ENCODE results near the gene HIBADH.

The HIBADH gene

DNA sequence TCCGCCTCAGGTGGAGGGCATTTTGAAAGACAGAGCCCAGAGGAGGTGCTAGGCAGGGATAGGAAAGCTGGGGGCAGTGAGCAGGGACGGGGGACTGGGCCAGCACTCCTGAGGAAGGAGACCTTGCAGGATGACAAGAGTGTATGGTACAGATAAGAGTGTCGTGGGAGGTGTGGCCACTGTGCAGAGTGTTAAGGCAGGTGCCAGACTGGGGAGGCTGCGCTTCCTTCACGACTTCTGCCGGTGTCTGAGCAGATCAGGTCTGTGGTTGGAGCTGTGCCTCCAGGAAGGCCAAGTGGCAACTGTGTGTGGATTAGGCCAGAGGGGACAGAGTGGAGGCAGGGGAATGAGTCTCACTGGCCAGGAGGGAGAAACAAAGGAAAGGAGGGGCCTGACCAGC, 161.7 kb downstream of the HIBADH start:
- DNase-seq (ENCODE audit: low read depth, low spot score), result peak; percentile 23

DNA sequence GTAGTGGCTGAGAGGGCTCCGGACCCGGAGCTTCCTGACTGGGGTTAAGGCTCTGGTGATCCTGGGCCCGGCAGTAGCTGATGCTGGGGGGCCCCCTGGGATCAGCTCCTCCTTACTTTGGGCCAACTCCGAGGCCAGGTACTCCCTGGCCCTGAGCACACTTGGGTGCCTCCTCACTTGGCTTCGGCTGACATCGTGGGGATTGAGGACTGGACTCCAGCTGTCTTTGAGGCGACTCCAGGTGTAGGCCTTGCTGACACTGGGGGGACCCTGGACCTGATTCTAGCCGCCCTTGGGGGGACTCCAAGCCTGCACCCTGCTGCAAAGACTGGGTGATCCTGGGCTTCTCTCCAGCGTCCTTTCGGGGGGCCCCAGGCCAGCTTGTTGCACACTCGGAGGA, 170.5 kb downstream of the HIBADH start:
- DNase-seq (ENCODE audit: low read depth, low spot score), result no peak

DNA sequence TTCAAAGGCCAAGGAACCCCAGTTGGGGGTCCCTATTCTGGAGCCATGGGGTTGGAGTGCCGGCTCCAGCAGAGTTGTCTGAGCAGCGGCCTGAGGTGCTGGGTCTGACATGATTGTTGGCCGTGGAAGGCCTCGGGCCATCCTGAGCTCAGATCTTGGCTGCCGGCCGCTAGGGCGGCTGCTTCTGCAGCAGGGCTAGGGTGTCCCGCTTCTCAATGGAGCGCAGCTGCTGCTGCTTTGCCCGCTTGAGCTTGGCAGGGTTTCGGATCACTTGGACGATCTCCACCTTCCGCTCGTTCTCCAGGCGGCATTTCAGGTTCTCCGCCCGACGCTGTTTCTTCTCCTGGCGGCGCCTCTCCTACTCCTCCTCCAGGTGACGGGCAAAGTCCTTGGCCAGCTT, 171.1 kb downstream of the HIBADH start:
- no peak for DNase-seq (ENCODE audit: low read depth, low spot score)

DNA sequence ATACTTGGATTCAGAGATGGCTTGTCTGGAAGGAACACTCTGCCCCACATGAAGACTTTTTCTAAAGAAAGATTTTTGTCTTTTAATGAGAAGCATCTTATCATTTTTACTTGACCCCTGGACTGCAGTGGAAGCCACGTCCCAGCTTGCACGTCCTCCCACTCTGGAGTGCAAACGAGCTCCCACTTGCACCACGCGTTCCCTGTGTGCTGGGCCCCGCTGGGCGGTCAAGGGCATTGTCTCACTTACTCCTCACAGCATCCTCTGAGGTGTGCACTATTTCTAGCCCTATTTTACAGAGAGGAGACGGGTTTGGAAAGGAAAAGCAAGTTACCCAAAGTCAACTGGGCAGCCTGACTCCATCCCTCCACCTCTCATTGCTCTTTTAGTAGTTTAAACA, 175.2 kb downstream of the HIBADH start:
- DNase-seq (ENCODE audit: low read depth, low spot score), result no peak

DNA sequence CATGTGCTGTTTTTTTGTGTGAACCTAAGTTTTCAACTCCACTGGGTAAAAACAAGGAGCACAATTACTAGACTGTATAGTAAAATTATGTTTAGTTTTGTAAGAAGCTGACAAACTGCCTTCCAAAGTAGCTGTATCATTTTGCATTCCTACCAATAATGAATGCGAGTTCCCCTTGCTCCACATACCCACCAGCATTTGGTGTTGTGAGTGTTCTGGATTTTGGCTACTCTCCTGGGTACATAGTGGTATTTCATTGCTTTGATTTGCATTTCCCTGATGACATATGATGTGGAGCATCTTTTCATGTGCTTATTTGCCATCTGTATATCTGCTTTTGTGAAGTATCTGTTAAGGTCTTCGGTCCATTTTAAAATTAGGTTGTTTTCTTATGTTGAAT, 178.2 kb downstream of the HIBADH start:
- no peak for DNase-seq (ENCODE audit: low read depth, low spot score)

DNA sequence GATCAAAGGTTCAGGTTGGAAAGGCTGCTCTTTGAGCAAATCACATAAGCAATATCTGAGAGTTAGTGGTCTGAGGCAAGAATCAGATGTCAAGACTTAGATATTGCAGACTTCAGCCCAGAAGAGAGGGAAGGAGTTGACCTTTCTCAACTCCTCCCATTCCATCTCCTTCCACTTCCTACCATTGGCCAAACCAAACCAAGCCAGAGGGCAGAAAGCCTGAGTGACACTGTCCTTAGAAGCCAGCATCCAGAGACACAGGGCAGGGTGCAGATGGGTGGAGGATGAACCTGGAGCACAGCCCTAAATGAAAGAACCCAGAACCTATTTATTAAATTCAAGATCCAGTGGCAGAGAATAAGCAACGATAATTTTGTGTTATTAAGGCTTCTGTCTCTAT, 180.5 kb downstream of the HIBADH start:
- DNase-seq (ENCODE audit: low read depth, low spot score), result peak; percentile 15

- no peak for DNase-seq (ENCODE audit: low read depth, low spot score)
These were observed 184.1 kb downstream of the HIBADH start for GRCh38 chr7:27478556-27478955.

DNA sequence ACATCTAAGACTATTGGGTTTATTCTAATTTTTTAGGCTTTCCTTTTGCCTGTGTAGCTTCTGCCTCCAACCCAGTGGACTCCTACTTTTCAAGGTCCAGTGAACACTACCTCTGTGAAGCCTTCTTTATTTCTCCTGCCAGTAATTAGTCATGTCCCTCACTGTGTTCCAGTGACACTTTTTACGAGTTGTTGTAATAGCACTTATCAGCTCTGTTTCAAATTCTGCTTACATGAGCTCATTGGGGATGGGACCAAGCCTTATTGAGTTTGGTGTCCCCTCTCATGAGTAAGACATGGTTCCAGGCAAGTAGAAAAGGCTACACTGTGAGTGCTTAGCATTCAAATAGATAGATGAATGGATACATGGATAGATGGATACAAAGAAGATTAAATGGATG, 184.6 kb downstream of the HIBADH start:
- DNase-seq (ENCODE audit: low read depth, low spot score), result no peak

DNA sequence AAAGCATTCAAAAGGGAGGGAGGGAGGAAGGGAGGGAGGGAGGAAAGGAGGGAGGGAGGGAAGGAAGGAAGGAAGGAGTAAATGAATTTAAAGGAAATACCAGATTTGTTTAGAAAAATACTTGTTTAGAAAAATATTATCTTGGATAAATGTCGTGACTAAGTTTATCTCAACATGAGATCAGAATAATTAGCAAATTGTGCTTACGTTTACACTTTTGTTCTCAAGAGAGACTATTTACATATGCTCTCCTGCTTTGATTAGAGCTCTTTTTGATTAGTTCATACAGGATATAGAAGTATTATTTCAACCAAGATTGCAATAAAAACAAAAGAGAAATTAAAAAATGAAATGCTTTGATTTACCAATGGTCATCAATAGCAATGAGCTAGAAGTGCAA, 186.2 kb downstream of the HIBADH start:
- no peak for DNase-seq (ENCODE audit: low read depth, low spot score)

Data from ELF-1 (cell line).